Measurements from ENCODE around the gene PHACTR1.

Gene PHACTR1

DNA sequence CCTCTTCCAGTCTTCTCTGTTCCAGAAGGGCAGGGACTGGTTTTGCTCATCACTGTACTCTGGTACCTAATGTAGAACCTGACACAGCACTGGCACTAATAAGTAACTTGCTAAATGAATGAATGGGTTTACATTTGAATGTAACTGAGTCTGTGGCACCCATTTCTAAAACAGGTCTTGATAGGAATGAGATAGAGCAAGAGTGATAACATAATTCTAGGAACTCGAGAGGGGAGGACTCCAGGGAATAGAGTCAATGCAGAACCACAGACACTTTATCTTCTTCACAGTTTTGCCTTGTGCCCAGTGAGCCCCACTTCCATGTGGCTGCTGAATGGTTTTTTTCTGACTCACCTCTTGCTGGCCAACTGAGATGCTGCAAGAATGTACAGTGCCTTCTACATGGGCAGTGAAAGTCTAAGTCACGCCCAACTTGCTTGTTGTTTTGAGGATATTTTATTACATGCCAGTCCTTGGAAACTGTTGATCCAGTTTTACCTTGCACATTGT is 550.6 kb downstream of the PHACTR1 start:
- DNase-seq (ENCODE audit: low read depth) = no peak

GRCh38 chr6:13268913-13269518 is 552.4 kb downstream of the PHACTR1 start:
- peak; percentile 42 for DNase-seq (ENCODE audit: low read depth)

DNA sequence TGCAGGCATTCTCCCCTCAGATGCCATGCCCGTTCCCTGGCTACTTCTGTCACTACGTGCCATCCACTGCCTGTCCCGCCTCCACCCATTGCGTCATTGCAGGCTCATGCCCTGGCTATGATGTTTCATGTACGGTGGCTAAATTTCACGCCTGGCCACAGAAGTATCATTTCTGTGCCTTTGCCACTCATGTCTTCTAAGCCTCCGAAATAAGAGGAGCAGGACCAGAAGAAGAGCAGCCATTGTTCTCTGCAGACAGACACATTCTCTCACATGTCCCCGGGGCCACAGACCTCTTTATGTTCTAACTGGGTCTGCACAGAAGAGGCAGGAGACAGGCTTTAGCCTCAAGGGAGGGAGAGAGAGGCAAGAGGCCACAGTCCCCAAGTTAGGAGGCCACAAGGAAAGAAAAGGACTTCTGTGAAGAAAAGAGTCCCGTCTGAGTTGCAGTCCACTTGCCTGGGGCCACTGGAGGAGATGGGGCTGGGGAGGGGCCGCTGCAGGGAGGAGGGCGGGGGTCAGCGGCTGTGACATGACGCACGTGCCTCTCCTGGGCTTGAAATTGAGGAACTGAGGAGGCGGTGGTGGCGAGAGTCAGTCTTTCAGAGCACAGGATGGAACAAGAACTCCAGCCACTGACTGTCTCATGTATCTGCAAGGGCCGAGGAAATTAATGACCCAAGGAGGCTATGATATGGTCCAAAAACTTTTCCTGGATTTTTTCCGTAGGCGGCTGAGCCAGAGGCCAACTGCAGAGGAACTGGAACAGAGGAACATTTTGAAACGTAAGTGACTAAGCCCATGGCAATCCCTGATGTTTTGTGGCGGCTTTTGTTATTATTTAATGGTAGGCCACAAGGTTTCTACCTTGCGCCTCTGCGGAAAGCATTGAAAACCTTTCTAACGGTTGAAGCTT is 555.8 kb downstream of the PHACTR1 start:
- no peak for DNase-seq (ENCODE audit: low read depth)

- DNase-seq (ENCODE audit: low read depth) = no peak
Measured at GRCh38 chr6:13273202-13273930, 556.8 kb downstream of the PHACTR1 start.

- DNase-seq (ENCODE audit: low read depth) = no peak
Measured at GRCh38 chr6:13273931-13274706, 557.6 kb downstream of the PHACTR1 start.

DNA sequence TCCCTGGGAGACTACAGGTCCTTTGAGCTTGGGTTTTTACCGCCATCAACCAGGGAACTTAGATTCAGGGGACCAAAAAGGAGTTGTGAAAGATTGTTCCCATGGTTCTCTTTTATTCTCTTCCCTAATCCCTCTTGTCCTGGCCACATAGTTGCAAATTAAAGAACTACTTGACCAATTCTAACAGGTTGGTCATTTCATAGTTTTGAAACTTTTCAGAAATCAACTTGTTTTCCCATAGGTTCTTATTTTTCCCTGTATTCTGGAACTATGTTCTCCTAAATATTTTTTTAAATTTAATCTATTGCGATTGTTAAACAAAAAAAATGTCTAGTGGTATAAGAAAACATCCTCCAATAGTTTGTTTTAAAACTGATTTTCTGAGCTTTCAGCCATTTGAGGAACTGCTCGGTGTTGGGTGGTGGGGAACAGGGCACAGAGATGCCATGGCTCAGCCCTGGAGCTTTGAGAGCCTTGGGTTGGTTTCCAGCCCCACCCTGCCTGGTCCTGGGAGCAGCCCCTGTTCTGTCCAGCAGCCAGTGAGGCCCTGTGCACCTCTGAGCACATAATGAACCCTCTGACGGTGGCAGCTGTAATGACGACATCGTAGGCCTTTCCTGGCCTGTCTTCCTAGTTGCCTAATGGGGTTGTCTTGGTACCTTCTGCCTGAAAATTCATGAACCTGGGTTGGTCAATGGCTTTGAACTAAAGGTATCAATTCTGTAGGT is 558.3 kb downstream of the PHACTR1 start:
- DNase-seq (ENCODE audit: low read depth) = no peak

GRCh38 chr6:13275435-13275989 is 558.9 kb downstream of the PHACTR1 start:
- no peak for DNase-seq (ENCODE audit: low read depth)

GRCh38 chr6:13277231-13277630 is 560.7 kb downstream of the PHACTR1 start:
- no peak for DNase-seq (ENCODE audit: low read depth)

DNA sequence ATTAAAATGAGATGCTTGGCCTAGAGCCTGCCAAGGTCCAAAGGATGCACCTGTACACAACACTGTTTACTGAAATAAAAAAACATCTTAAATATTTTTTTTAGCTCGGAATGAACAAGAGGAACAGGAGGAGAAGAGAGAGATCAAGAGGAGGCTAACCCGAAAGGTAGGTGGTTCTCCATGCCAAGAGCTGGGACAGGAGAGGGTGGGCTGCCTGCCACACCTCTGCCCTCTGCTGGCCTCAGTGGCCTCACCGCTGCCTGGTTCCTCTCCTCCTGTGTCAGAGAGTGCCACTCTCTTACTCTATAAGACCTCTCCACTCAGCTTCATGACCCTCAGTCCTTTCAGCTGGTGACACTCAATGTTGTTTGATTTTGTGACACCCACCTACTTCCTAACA is 561.6 kb downstream of the PHACTR1 start:
- DNase-seq (ENCODE audit: low read depth) = no peak

DNA sequence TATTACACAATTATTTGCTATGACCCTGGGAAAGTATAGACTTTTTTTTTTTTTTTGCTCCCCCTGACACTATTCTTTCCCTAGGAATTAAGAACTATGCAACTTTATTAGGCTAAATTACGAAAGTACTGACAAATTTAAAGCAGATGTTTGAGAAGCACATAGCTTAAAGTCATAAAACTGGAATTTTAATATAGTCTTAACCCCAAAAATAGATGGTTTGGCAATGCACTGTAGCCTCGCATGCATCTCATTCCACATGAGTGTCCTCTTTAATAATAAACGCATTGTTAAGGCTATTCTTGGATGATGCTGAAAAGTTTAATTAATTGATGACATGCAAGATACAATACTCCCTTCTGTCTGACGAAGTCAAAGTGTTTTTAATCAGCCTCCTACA is 562.4 kb downstream of the PHACTR1 start:
- peak; percentile 82 for DNase-seq (ENCODE audit: low read depth)

GRCh38 chr6:13280254-13280653 is 563.7 kb downstream of the PHACTR1 start:
- no peak for DNase-seq (ENCODE audit: low read depth)

DNA sequence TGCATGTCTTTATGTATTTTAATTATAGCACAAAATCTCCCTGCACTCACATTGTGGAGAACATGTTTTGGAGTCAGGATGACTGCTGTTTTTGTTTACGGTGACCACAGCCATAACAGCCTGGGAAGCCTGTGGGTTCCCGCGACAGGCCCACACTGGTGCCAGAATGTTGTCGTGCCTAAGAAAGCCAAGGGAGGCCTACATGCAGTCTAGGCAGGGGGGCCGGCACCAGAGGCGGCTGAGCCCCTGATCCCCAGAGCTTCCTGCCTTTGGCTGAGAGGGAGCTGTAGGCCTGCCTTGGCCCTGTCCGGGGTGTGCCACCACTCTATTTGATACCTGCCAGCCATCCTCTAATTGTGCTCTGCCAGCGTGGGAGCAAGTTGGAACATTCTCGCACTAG is 565.1 kb downstream of the PHACTR1 start:
- no peak for DNase-seq (ENCODE audit: low read depth)

DNA sequence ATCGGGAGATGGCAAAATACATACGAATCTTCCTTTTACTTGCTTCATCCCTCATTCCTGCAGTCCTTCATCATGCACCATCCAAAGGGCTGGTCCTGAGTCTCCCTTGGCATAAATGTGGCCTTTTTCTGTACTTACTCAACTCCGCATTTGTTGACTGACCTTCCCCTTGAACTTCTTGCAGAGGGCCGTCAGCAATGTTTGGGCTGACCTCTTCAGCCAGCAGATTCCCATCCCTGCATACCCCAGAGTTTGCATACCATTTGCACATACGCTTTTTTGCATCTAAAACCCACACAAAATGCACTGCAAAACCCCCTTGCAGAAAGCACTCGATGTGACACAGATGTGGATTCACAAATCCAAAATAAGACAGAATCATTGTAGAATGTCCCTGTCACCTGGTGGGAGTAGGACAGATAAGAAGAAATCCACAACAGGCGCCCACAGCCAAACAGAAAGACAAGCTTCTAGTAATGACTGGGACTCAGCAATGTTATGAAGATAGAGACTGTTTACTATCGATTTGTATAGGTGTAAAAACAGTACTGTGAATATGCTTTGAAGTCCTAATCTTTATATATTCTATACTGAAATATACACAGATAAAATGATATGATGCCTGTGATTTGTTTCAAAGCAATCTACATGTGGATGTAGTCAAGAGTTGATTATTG is 566.0 kb downstream of the PHACTR1 start:
- no peak for DNase-seq (ENCODE audit: low read depth)

DNA sequence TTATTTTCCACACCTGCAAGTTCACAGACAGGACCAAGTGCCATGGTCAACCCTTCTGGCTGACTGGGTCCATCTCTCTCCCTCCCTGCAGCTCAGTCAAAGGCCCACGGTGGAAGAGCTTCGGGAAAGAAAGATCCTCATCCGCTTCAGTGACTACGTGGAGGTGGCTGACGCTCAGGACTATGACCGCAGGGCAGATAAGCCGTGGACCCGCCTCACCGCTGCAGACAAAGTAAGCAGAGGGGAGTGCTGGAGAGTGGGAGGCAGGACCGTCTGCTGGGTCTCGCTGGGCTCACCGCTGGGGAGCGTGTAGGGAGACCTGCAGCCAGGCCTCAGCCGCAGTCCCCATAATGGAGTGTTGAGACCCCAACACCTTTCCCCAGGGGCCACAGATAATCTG is 566.8 kb downstream of the PHACTR1 start:
- no peak for DNase-seq (ENCODE audit: low read depth)

GRCh38 chr6:13284646-13285045 is 568.1 kb downstream of the PHACTR1 start:
- DNase-seq (ENCODE audit: low read depth) = no peak

DNA sequence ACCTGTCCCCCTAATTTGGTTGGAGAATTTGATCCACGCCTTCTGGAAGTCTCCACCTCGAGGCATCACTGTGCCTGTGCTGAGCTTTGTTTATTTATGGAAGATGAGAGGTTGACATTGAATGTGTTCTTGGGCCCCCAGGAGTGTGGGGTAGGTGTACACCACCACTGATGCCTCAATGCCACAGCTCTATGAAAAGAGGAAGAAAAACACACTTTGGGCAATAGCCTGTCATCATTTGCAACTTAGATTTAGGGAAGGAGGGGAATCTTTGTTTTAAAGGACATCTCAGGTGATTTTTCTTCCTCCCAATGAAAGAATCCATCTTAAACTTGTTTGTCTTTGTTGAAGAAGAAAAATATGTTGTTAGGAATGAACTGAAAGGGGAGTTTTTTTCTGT is 569.1 kb downstream of the PHACTR1 start:
- no peak for DNase-seq (ENCODE audit: low read depth)

DNA sequence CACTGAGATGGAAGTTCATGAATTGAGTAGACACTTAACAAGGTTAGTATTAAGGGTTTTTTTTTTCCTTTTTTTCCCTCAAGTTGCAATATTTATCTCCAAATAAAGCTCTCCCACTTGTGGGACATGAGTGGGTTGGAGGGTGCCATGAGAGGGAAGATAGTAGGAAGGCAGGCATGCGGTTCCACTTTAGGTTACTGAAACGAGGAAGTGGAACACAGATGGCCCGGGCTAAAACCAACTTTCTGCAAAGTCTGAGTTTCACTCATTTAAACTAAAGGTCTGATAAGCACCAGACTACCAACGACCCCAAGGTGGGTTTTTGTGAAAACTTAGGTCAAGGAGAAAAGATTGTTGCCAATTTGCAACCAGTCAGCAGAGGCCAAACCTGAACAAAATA is 569.6 kb downstream of the PHACTR1 start:
- DNase-seq (ENCODE audit: low read depth) = no peak

GRCh38 chr6:13287104-13287503 is 570.5 kb downstream of the PHACTR1 start:
- no peak for DNase-seq (ENCODE audit: low read depth)

- DNase-seq (ENCODE audit: low read depth) = no peak
Measured at GRCh38 chr6:13288481-13288880, 571.9 kb downstream of the PHACTR1 start.

DNA sequence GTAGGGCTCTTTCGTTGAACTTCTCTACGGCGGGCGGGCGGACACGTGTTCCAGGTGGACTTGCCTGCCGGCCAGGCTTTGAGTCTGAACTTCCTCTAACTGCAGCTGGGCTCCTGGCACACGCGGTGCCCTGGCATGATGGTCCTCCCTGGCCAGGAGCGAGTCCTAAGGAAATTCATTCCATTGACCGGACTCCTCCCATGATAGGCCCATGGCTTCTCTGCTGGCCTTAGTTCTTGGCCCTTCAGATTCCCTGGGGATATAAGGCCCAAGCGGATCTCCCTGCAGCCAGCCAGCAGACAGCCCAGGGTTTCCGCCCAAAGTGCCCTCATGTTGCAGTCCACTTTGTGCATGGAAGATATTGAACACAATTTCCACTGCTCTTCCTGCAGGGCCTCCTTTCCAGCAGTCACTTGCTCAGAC is 572.4 kb downstream of the PHACTR1 start:
- no peak for DNase-seq (ENCODE audit: low read depth)
